NCI-H510A treated with DMSO at 0.1 percent for 48 hours (cell line): ENCODE measurements around the gene ITGA2.
"Not testable (repeated sequence)": the region's sequence is repeated elsewhere in the genome, so short reads cannot be mapped to it uniquely, and the experiment has no call there.

Experiments used
- DNase-seq: peaks from one replicate; lab custom pipeline; 2025; lab: John Stamatoyannopoulos, UW

The ITGA2 gene

GRCh38 chr5:53100606-53101005 lies 111.5 kb downstream of the ITGA2 start:
- DNase-seq, result no peak

- DNase-seq, result no peak
These were observed 116.6 kb downstream of the ITGA2 start for GRCh38 chr5:53105611-53106300.

- peak; percentile 1 for DNase-seq
These were observed 119.9 kb downstream of the ITGA2 start for GRCh38 chr5:53109056-53109442.

- peak; percentile 53 for DNase-seq
These were observed 120.4 kb downstream of the ITGA2 start, which contains the start of gene MOCS2 for GRCh38 chr5:53109443-53110127. Gene MOCS2, minus strand, starts transcription at chr5:53109757. Its CDS starts 2,583 bp downstream, at chr5:53107174.

GRCh38 chr5:53110156-53110555 lies 121.0 kb downstream of the ITGA2 start:
- no peak for DNase-seq

- DNase-seq, result no peak
These were observed 122.0 kb downstream of the ITGA2 start for GRCh38 chr5:53111139-53111538.

GRCh38 chr5:53112307-53112706 lies 123.2 kb downstream of the ITGA2 start:
- not testable (repeated sequence) for DNase-seq

- no peak for DNase-seq
These were observed 123.8 kb downstream of the ITGA2 start for GRCh38 chr5:53112909-53113308.

GRCh38 chr5:53113947-53114346 lies 124.8 kb downstream of the ITGA2 start:
- DNase-seq, result no peak

GRCh38 chr5:53114988-53115387 lies 125.8 kb downstream of the ITGA2 start:
- no peak for DNase-seq

GRCh38 chr5:53116597-53116996 lies 127.4 kb downstream of the ITGA2 start:
- no peak for DNase-seq

GRCh38 chr5:53118879-53119278 lies 129.7 kb downstream of the ITGA2 start:
- DNase-seq, result no peak

GRCh38 chr5:53120165-53120564 lies 131.0 kb downstream of the ITGA2 start:
- no peak for DNase-seq

GRCh38 chr5:53123702-53124101 lies 134.6 kb downstream of the ITGA2 start:
- DNase-seq, result no peak

GRCh38 chr5:53126521-53126920 lies 137.4 kb downstream of the ITGA2 start:
- DNase-seq, result no peak

- DNase-seq, result no peak
These were observed 138.0 kb downstream of the ITGA2 start for GRCh38 chr5:53127107-53127506.

GRCh38 chr5:53128481-53128880 lies 139.3 kb downstream of the ITGA2 start:
- no peak for DNase-seq

GRCh38 chr5:53130266-53130665 lies 141.1 kb downstream of the ITGA2 start:
- no peak for DNase-seq

GRCh38 chr5:53133020-53133419 lies 143.9 kb downstream of the ITGA2 start:
- DNase-seq, result no peak
